K562 (cell line): Measurements from ENCODE around the gene SCYL1. TPM values are rescaled to one million over a fixed set of nuclear protein-coding genes. Genes with fewer than 3 reads are reported as not detected.

Experiments
- CBX2 ChIP-seq: fragments of 200-600 bp; sonication (generic); IDR thresholded peaks from one replicate; pipeline ENCODE4 v1.6.1; 2012; ENCODE audit warnings: mild to moderate bottlenecking, low read length, inconsistent platforms; ENCODE audit not compliant: insufficient read depth, poor library complexity, severe bottlenecking
- GTF2A2 ChIP-seq: IDR thresholded peaks from 2 replicates; pipeline ENCODE4 v1.6.1; 2016; ENCODE audit warnings: mild to moderate bottlenecking, missing genetic modification characterization, missing compliant biosample characterization
- HMGN3 ChIP-seq: IDR thresholded peaks from 2 replicates; pipeline ENCODE4 v1.6.1; 2011; ENCODE audit warnings: borderline replicate concordance, low read depth, mild to moderate bottlenecking, mixed read lengths, low read length; ENCODE audit not compliant: insufficient read length; ENCODE audit errors: extremely low read depth
- KLF1 ChIP-seq: fragments of 450-650 bp; IDR thresholded peaks from 2 replicates; pipeline ENCODE4 v1.6.1; 2016; ENCODE audit warnings: missing genetic modification characterization, missing compliant biosample characterization
- NFRKB ChIP-seq: fragments of 450-650 bp; IDR thresholded peaks from 2 replicates; pipeline ENCODE4 v1.6.1; 2016; ENCODE audit warnings: low read depth
- NR2C2 ChIP-seq, 2 experiments: fragments of 200-800 bp in 1 of 2; sonication (Bioruptor generic) in 1 of 2; sonication (generic) in 1 of 2; formaldehyde crosslinking in 1 of 2; IDR thresholded peaks; 2 replicates each; pipeline versions ENCODE4 v1.6.1 to v1.8.0; 2016 to 2022; ENCODE audit warnings: mild to moderate bottlenecking in 1 of 2, missing compliant biosample characterization in 1 of 2, missing genetic modification characterization in 1 of 2, missing genetic modification reagents in 1 of 2
- PHF20 ChIP-seq: fragments of 450-650 bp; IDR thresholded peaks from 2 replicates; pipeline ENCODE4 v1.6.1; 2018; ENCODE audit not compliant: partially characterized antibody
- POLR2A ChIP-seq: fragments of 450-650 bp; conservative IDR thresholded peaks from 2 replicates; pipeline ENCODE4 v1.6.1; 2016
- POLR2H ChIP-seq: IDR thresholded peaks from 2 replicates; pipeline ENCODE4 v1.6.1; 2016; ENCODE audit warnings: missing genetic modification characterization, low read depth, mild to moderate bottlenecking, control low read depth, missing compliant biosample characterization, moderate library complexity
- RB1 ChIP-seq: fragments of 450-650 bp; IDR thresholded peaks from 2 replicates; pipeline ENCODE4 v1.6.1; 2017; ENCODE audit warnings: low read depth, mild to moderate bottlenecking
- SIN3A ChIP-seq, 2 experiments: fragments of 150-350 bp in 1 of 2; IDR thresholded peaks; 2 replicates each; pipeline ENCODE4 v1.6.1; 2011 to 2016; ENCODE audit warnings: borderline replicate concordance in 2 of 2, low read depth in 2 of 2, low read length in 2 of 2, mild to moderate bottlenecking in 2 of 2, moderate library complexity in 2 of 2; ENCODE audit not compliant: control insufficient read depth in 1 of 2
- STAT5A ChIP-seq: IDR thresholded peaks from 2 replicates; pipeline ENCODE4 v1.6.1; 2012; ENCODE audit warnings: low read length, inconsistent platforms, borderline replicate concordance
- TAL1 ChIP-seq: fragments of 450-650 bp; IDR thresholded peaks from 2 replicates; pipeline ENCODE4 v1.6.1; 2016; ENCODE audit warnings: mild to moderate bottlenecking
- WHSC1 ChIP-seq: IDR thresholded peaks from one replicate; pipeline ENCODE4 v1.6.1; 2012; ENCODE audit warnings: low read length, control low read depth, inconsistent platforms
- ZBED1 ChIP-seq: IDR thresholded peaks from 2 replicates; pipeline ENCODE4 v1.6.1; 2014
- ZNF217 ChIP-seq: sonication (generic); formaldehyde crosslinking; IDR thresholded peaks from 2 replicates; pipeline ENCODE4 v1.8.0; 2022; ENCODE audit warnings: mild to moderate bottlenecking, missing genetic modification reagents
- ZNF444 ChIP-seq: fragments of 250-450 bp; sonication (Bioruptor Pico); IDR thresholded peaks from 2 replicates; pipeline ENCODE4 v1.4.0; 2020; ENCODE audit warnings: mild to moderate bottlenecking, moderate library complexity
- ZNF76 ChIP-seq: fragments of 250-450 bp; sonication (Bioruptor Pico); IDR thresholded peaks from 2 replicates; pipeline ENCODE4 v1.4.0; 2020; ENCODE audit warnings: mild to moderate bottlenecking, moderate library complexity, borderline replicate concordance
- polyA plus RNA-seq, 8 experiments: library from polyadenylated mRNA; depleted of rRNA in 4 of 8; stranded (reverse) in 5 of 8; unstranded in 3 of 8; fragments of >200 nt; fragmentation: Nextera tagmentation in 2 of 8; fragmentation: Illumina TruSeq in 1 of 8; extraction: Ambion mirVana in 2 of 8; extraction: Trizol in 1 of 8; gene quantifications; 2 replicates each; pipeline versions ENCODE4 v1.2.1 to v1.2.3, GENCODE V29; 2011 to 2014; ENCODE audit warnings: inconsistent platforms in 1 of 8, missing spikeins in 1 of 8
- total RNA-seq, 7 experiments: library from RNA; depleted of rRNA in 6 of 7; stranded (reverse); fragments of >200 nt in 6 of 7; fragmentation: Illumina TruSeq in 2 of 7; extraction: Trizol in 2 of 7; gene quantifications; 2 replicates each; pipeline versions ENCODE4 v1.2.1 to v1.2.3, GENCODE V29; 2011 to 2021; ENCODE audit warnings: low replicate concordance in 1 of 7
- TF ChIP-seq, protein P1 (sequence below), 2 experiments: fragments of 450-650 bp; IDR thresholded peaks; 2 replicates each; pipeline ENCODE4 v1.6.1; 2018; ENCODE audit warnings: mild to moderate bottlenecking in 2 of 2, low read depth in 1 of 2; ENCODE audit not compliant: partially characterized antibody in 2 of 2
- TF ChIP-seq, protein P2 (sequence below): fragments of 450-650 bp; IDR thresholded peaks from one replicate; pipeline ENCODE4 v1.6.1; 2018; ENCODE audit warnings: mild to moderate bottlenecking, moderate library complexity; ENCODE audit not compliant: partially characterized antibody
- TF ChIP-seq, protein P3 (sequence below): fragments of 450-650 bp; IDR thresholded peaks from 2 replicates; pipeline ENCODE4 v1.6.1; 2018; ENCODE audit warnings: mild to moderate bottlenecking, low read depth; ENCODE audit not compliant: partially characterized antibody

SCYL1 gene
- total and polyA plus RNA-seq, 9 of the 15 experiments (the other 6 are each of a cell fraction or from before 2014, with no cell fraction given): 1.9 to 145 (median 57.6) TPM

- TF ChIP-seq TAL1 (no peak), RB1 (no peak), ZNF217 (no peak), POLR2H (no peak), POLR2A (peak; percentile 99), SIN3A (IDR thresholded peaks at IDR 0.05; ENCODE audit: borderline replicate concordance in 2 of 2, control insufficient read depth in 1 of 2, low read depth in 2 of 2, low read length in 2 of 2) (no peak; a peak in 1 of 4 replicates), GTF2A2 (tag) (no peak), STAT5A (no peak), ZBED1 (peak; percentile 96), PHF20 (no peak), KLF1 (no peak), CBX2 (no peak), ZNF444 (CRISPR knock-in tag) (peak; percentile 0; the same call in 1 of the 2 replicates), HMGN3 (no peak), NR2C2 (CRISPR knock-in tag; IDR thresholded peaks at IDR 0.05) (peak; percentile 42; the same call in 1 of the 2 replicates), NR2C2 (tag; IDR thresholded peaks at IDR 0.05) (no peak), NFRKB (no peak; the same call in 1 of the 2 replicates), ZNF76 (CRISPR knock-in tag) (no peak), WHSC1 (no peak)
- TF ChIP-seq, protein P1, sequence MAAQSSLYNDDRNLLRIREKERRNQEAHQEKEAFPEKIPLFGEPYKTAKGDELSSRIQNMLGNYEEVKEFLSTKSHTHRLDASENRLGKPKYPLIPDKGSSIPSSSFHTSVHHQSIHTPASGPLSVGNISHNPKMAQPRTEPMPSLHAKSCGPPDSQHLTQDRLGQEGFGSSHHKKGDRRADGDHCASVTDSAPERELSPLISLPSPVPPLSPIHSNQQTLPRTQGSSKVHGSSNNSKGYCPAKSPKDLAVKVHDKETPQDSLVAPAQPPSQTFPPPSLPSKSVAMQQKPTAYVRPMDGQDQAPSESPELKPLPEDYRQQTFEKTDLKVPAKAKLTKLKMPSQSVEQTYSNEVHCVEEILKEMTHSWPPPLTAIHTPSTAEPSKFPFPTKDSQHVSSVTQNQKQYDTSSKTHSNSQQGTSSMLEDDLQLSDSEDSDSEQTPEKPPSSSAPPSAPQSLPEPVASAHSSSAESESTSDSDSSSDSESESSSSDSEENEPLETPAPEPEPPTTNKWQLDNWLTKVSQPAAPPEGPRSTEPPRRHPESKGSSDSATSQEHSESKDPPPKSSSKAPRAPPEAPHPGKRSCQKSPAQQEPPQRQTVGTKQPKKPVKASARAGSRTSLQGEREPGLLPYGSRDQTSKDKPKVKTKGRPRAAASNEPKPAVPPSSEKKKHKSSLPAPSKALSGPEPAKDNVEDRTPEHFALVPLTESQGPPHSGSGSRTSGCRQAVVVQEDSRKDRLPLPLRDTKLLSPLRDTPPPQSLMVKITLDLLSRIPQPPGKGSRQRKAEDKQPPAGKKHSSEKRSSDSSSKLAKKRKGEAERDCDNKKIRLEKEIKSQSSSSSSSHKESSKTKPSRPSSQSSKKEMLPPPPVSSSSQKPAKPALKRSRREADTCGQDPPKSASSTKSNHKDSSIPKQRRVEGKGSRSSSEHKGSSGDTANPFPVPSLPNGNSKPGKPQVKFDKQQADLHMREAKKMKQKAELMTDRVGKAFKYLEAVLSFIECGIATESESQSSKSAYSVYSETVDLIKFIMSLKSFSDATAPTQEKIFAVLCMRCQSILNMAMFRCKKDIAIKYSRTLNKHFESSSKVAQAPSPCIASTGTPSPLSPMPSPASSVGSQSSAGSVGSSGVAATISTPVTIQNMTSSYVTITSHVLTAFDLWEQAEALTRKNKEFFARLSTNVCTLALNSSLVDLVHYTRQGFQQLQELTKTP (IDR thresholded peaks at IDR 0.05; ENCODE audit: low read depth in 1 of 2, partially characterized antibody in 2 of 2): peak; percentile 87 to 96
- TF ChIP-seq, protein P2, sequence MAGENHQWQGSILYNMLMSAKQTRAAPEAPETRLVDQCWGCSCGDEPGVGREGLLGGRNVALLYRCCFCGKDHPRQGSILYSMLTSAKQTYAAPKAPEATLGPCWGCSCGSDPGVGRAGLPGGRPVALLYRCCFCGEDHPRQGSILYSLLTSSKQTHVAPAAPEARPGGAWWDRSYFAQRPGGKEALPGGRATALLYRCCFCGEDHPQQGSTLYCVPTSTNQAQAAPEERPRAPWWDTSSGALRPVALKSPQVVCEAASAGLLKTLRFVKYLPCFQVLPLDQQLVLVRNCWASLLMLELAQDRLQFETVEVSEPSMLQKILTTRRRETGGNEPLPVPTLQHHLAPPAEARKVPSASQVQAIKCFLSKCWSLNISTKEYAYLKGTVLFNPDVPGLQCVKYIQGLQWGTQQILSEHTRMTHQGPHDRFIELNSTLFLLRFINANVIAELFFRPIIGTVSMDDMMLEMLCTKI: no peak
- TF ChIP-seq, protein P3, sequence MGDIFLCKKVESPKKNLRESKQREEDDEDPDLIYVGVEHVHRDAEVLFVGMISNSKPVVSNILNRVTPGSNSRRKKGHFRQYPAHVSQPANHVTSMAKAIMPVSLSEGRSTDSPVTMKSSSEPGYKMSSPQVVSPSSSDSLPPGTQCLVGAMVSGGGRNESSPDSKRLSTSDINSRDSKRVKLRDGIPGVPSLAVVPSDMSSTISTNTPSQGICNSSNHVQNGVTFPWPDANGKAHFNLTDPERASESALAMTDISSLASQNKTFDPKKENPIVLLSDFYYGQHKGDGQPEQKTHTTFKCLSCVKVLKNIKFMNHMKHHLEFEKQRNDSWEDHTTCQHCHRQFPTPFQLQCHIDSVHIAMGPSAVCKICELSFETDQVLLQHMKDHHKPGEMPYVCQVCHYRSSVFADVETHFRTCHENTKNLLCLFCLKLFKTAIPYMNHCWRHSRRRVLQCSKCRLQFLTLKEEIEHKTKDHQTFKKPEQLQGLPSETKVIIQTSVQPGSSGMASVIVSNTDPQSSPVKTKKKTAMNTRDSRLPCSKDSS: no peak
Observed at GRCh38 chr11:65500387-65501185, 24.3 kb upstream of the SCYL1 start (continued).
